ENCODE data around the gene FBXL22. TPM values are rescaled to one million over a fixed set of nuclear protein-coding genes. Genes with fewer than 3 reads are reported as not detected.

FBXL22 gene
- total RNA-seq, 4 donors from 2014 or later: 14.4 to 81.6 (median 46.3) TPM

DNA sequence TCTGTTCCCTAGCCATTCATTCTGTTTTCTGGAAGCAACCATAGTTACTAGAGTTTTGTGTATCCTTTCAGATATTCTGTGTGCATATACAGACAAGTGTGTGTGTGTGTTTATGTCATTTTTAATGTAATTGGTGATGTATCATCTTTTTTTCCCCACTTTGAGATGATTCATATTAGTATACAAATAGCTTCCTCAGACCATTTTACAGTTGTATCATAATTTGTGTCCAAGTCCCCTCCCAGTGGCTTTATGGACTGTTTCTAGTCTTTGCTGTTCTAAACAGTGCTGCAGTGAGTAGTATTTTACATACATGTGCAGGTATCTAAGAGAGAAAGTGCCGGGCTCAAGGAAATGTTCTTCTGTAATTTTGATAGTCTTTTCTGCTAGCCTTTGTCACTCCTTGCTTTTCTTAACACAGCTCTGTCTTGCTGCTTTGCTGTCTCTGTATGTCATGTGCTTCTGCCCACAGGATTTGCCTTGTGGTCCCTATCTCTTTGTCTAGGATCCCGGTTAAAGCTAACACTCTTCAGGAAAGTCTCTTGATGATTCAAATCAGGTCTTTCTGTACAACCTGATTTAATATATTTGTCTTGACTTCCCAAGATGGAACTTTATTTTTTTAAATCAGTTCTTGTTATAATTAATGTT is 31.5 kb upstream of the FBXL22 start:
- Histone ChIP-seq H3K9me3 (no peaks in the 10 kb centered on the region), H3K4me3 (no peak overlapping the region), H3K27ac (replicated peaks in 1 of 4) (no peak overlapping the region), H3K36me3 (peaks cover 19 to 76% (median 51%) of the 10 kb centered on the region in 4 donors), H3K27me3 (no peaks in the 10 kb centered on the region), H3K4me1 (no peaks in the 10 kb centered on the region)
- intact Hi-C loops (cut with DNase I): no loop called here
- DNase-seq (ENCODE audit: extremely low spot score): no peak
- WGBS: 90% methylated on average over 2 of the region's 2 CpGs
- TF ChIP-seq POLR2A (IDR thresholded peaks at IDR 0.05; ENCODE audit: low read depth) (no peak), POLR2AphosphoS5 (IDR thresholded peaks at IDR 0.05) (no peak), EP300 (IDR thresholded peaks at IDR 0.05) (no peak)
- TF ChIP-seq, protein P1, sequence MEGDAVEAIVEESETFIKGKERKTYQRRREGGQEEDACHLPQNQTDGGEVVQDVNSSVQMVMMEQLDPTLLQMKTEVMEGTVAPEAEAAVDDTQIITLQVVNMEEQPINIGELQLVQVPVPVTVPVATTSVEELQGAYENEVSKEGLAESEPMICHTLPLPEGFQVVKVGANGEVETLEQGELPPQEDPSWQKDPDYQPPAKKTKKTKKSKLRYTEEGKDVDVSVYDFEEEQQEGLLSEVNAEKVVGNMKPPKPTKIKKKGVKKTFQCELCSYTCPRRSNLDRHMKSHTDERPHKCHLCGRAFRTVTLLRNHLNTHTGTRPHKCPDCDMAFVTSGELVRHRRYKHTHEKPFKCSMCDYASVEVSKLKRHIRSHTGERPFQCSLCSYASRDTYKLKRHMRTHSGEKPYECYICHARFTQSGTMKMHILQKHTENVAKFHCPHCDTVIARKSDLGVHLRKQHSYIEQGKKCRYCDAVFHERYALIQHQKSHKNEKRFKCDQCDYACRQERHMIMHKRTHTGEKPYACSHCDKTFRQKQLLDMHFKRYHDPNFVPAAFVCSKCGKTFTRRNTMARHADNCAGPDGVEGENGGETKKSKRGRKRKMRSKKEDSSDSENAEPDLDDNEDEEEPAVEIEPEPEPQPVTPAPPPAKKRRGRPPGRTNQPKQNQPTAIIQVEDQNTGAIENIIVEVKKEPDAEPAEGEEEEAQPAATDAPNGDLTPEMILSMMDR (IDR thresholded peaks at IDR 0.05): no peak

DNA sequence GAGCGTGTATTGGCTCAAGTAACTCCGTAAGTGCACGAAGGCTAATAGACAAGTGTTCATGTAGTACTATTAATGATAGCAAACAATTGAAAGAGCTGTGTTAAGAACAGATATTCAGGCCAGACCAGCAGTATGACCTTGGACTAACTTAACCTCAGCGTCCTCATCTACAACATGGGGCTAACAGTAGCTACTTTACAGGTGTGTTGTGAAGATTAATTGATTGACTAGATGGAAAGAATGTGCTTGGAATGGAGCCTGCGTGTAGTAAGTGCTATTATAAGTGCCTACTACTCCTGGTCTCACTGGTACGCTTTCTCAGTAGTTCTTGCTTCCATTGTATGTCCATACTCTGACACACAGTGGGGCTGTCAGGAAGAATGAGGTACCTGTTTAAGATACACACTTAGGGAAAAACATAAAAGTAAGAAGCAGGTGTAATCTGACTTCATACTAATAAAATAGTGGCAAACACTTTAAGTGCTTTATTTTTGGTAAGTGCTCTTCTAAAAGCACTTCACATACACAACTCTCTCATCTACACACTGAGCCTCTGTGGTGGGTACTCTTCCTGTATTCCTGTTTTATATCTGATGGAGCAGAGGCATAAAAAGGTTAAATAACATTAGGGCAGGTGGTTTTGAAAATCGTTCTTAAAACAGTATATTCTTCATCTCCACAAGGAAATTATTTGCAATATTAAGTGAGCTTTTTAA is 24.3 kb upstream of the FBXL22 start:
- peaks cover 8 to 79% (median 45%) of the 10 kb centered on the region in 4 donors for H3K36me3 ChIP-seq

DNA sequence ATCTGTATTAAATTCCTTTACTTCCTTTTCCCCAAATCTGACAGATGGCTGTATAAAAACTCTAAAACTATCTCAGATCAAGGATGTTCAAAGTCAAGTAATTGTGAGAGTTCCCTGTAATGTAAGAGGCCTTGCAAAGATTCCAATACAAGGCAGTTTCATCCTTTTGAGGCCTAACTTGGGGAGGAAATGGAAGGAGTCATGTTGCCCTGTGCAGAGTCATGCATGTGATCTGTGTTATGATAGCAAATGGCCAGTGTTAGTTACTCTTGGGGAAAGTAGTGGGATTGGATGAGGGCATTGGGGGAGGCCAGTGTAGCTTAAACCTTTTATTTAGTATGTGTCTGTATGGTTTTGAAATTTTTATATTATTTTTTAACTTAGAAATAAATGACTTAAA is 23.7 kb upstream of the FBXL22 start:
- TF ChIP-seq EP300 (IDR thresholded peaks at IDR 0.05) (no peak), POLR2A (IDR thresholded peaks at IDR 0.05; ENCODE audit: low read depth) (no peak), POLR2AphosphoS5 (IDR thresholded peaks at IDR 0.05) (no peak)
- TF ChIP-seq, protein P1 (IDR thresholded peaks at IDR 0.05): no peak
- intact Hi-C loops (cut with DNase I): no loop called here
- no peaks in the 10 kb centered on the region for H3K4me1 ChIP-seq

More for the DNA sequence above, 24.3 kb upstream of the FBXL22 start:
- Histone ChIP-seq H3K27ac (replicated peaks in 1 of 4) (no peak overlapping the region), H3K9me3 (no peaks in the 10 kb centered on the region), H3K4me1 (no peaks in the 10 kb centered on the region), H3K4me3 (no peak overlapping the region), H3K27me3 (no peaks in the 10 kb centered on the region)
- intact Hi-C loops (cut with DNase I): no loop called here
- DNase-seq (ENCODE audit: extremely low spot score): no peak
- 81% methylated on average over 7 of the region's 7 CpGs for WGBS
- TF ChIP-seq POLR2A (IDR thresholded peaks at IDR 0.05; ENCODE audit: low read depth) (no peak), EP300 (IDR thresholded peaks at IDR 0.05) (no peak), POLR2AphosphoS5 (IDR thresholded peaks at IDR 0.05) (no peak)
- TF ChIP-seq, protein P1 (IDR thresholded peaks at IDR 0.05): no peak

DNA sequence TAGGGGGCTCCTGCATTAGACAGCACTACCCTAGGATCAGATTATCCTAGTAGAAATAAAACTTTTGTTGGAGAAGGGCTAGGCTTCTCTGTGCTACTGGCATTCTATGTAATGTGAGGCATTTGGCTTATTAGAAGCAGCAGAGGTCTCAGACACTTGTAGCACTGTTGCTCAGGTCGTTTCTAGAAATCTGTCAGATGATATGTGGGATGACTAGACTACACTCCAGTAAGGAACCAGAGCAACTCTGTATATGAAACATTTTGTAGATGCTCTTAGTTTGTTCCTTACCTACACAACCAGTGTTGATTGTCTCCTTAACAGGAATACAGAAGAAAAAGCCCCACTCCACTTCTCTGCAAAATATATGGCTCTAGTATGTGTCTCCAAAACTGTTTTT is 21.9 kb upstream of the FBXL22 start:
- H3K9me3 ChIP-seq: no peaks in the 10 kb centered on the region
- H3K27ac ChIP-seq (replicated peaks in 1 of 4): no peak overlapping the region
- peaks cover 3 to 71% (median 35%) of the 10 kb centered on the region in 4 donors for H3K36me3 ChIP-seq
- peaks cover 0 to 6% (median 0%) of the 10 kb centered on the region in 4 donors for H3K4me1 ChIP-seq
- no peak for DNase-seq (ENCODE audit: extremely low spot score)
- H3K27me3 ChIP-seq: no peaks in the 10 kb centered on the region
- intact Hi-C loops (cut with DNase I): no loop called here
- H3K4me3 ChIP-seq: no peak overlapping the region
- TF ChIP-seq, protein P1 (IDR thresholded peaks at IDR 0.05): no peak
- TF ChIP-seq EP300 (IDR thresholded peaks at IDR 0.05) (no peak), POLR2AphosphoS5 (IDR thresholded peaks at IDR 0.05) (no peak)
- 36% methylated on average over 1 of the region's 1 CpG for WGBS

More for the DNA sequence above, 23.7 kb upstream of the FBXL22 start:
- H3K27me3 ChIP-seq: no peaks in the 10 kb centered on the region
- H3K4me3 ChIP-seq: no peak overlapping the region
- DNase-seq (ENCODE audit: extremely low spot score): no peak
- peaks cover 5 to 78% (median 39%) of the 10 kb centered on the region in 4 donors for H3K36me3 ChIP-seq
- H3K27ac ChIP-seq (replicated peaks in 1 of 4): no peak overlapping the region
- no peaks in the 10 kb centered on the region for H3K9me3 ChIP-seq

All from esophagus muscularis mucosa (tissue), 4 donors.